ENCODE measurements around the gene CAPS. TPM values are rescaled to one million over a fixed set of nuclear protein-coding genes. Genes with fewer than 3 reads are reported as not detected.

Gene CAPS
- total RNA-seq, 1 experiment from 2014 or later: 2.3 TPM

GRCh38 chr19:5867201-5868136, 46.6 kb upstream of the CAPS start:
- Histone ChIP-seq H4K20me1 (ENCODE audit: control insufficient read depth, insufficient read depth, insufficient read length) (no peaks in the 10 kb centered on the region), H3K79me1 (ENCODE audit: insufficient read depth, low read depth, low read length, poor library complexity, severe bottlenecking) (no peaks in the 10 kb centered on the region), H3K27me3 (ENCODE audit: insufficient read depth, low read length) (no peaks in the 10 kb centered on the region), H3K4ac (ENCODE audit: low read depth, low read length) (no peak overlapping the region), H3K56ac (ENCODE audit: insufficient read length, low read depth, low read length) (no peak overlapping the region), H2BK5ac (ENCODE audit: insufficient read length, low read length) (no peak overlapping the region), H2BK12ac (ENCODE audit: insufficient read length, low read depth, low read length) (no peak overlapping the region), H4K5ac (ENCODE audit: insufficient read length, low read depth, low read length) (no peak overlapping the region), H3K18ac (ENCODE audit: insufficient read length, low read depth, low read length) (no peak overlapping the region), H2BK15ac (ENCODE audit: low read depth, low read length) (no peak overlapping the region), H3T11ph (ENCODE audit: low read length) (no peak overlapping the region), H3K23ac (ENCODE audit: insufficient read length, low read depth, low read length) (no peak overlapping the region), H3K4me1 (ENCODE audit: insufficient read depth, low read length) (no peaks in the 10 kb centered on the region), H2AFZ (ENCODE audit: low read length) (no peak overlapping the region), H4K8ac (replicated peaks; ENCODE audit: insufficient read length, low read depth, low read length) (no peak overlapping the region), H2BK120ac (ENCODE audit: low read depth, low read length, poor library complexity, severe bottlenecking) (no peak overlapping the region), H2BK20ac (ENCODE audit: low read depth, low read length, poor library complexity, severe bottlenecking) (no peak overlapping the region), H2AK5ac (ENCODE audit: insufficient read length, low read length) (no peak overlapping the region), H3K9ac (ENCODE audit: extremely low read depth, insufficient read length, low read length) (no peak overlapping the region), H4K91ac (ENCODE audit: insufficient read length, low read depth, low read length) (no peak overlapping the region), H3K23me2 (ENCODE audit: insufficient read length, low read depth, low read length, poor library complexity, severe bottlenecking) (no peaks in the 10 kb centered on the region), H3K27ac (ENCODE audit: insufficient read length, low read depth, low read length) (no peak overlapping the region), H3K9me3 (ENCODE audit: control insufficient read depth, low read depth, low read length) (no peaks in the 10 kb centered on the region), H3K14ac (ENCODE audit: insufficient read depth, low read length) (no peak overlapping the region; the same call in 1 of the 2 replicates), H3K79me2 (ENCODE audit: insufficient read depth, low read length) (no peaks in the 10 kb centered on the region), H3K4me2 (ENCODE audit: insufficient read depth, insufficient read length, low read length) (no peak overlapping the region)
- no peak for DNase-seq
- Mint-ChIP-seq H3K9me3 (no peaks in the 10 kb centered on the region), H3K4me1 (no peaks in the 10 kb centered on the region; a peak in 1 of 4 replicates), H3K27ac (no peak overlapping the region), H3K27me3 (ENCODE audit: low read depth) (peaks cover 23% of the 10 kb centered on the region), H3K36me3 (ENCODE audit: insufficient read depth in 1 of 3, low read depth in 3 of 3) (no peaks in the 10 kb centered on the region), H3K4me3 (peak overlapping the region in 1 of 2 experiments; percentile 58; a peak in 1 of 5 replicates)
- no peak for TF ChIP-seq CTCF (conservative IDR thresholded peaks at IDR 0.05)
- WGBS (ENCODE audit: extremely low coverage, insufficient read length, low lambda C conversion rate): no CpG with 5 or more reads among the region's 31 CpGs
